Psoas muscle (tissue), 8 donors: ENCODE measurements around the gene PAXX. TPM values are rescaled to one million over a fixed set of nuclear protein-coding genes. Genes with fewer than 3 reads are reported as not detected.
"Not testable (repeated sequence)": the region's sequence is repeated elsewhere in the genome, so short reads cannot be mapped to it uniquely, and the experiment has no call there.

Source experiments
- ATAC-seq, 4 donors: fragments of 200-7000 bp; cut with Tn5 transposase; one replicate each; pipeline ENCODE4 v1.9.1; 2020; ENCODE audit warnings: moderate library complexity in 3 of 4, mild to moderate bottlenecking in 2 of 4
- DNase-seq, 2 donors: peaks; one replicate each; pipeline ENCODE4 v3.0.0-alpha.2; 2020
- H3K27ac ChIP-seq: fragments of 200-600 bp; one replicate; pipeline ENCODE4 v1.8.0; 2022
- H3K27me3 ChIP-seq, 3 donors: fragments of 200-600 bp in 1 of 3; one replicate each; pipeline versions ENCODE4 v1.6.1 to v1.8.0; 2013 to 2022; ENCODE audit warnings: low read length in 2 of 3, mild to moderate bottlenecking in 2 of 3, moderate library complexity in 1 of 3; ENCODE audit not compliant: insufficient read depth in 3 of 3
- H3K36me3 ChIP-seq, 2 donors: fragments of 200-600 bp in 1 of 2; one replicate each; pipeline versions ENCODE4 v1.6.1 to v1.8.0; 2013 to 2022; ENCODE audit warnings: low read depth in 1 of 2, mild to moderate bottlenecking in 1 of 2, moderate library complexity in 1 of 2; ENCODE audit not compliant: insufficient read depth in 1 of 2
- H3K4me1 ChIP-seq: fragments of 200-600 bp; one replicate; pipeline ENCODE4 v1.8.0; 2022
- H3K4me3 ChIP-seq: fragments of 200-600 bp; one replicate; pipeline ENCODE4 v1.8.0; 2022; ENCODE audit warnings: mild to moderate bottlenecking
- H3K9me3 ChIP-seq: fragments of 200-600 bp; one replicate; pipeline ENCODE4 v1.8.0; 2022
- CTCF ChIP-seq: fragments of 200-600 bp; IDR thresholded peaks from one replicate; pipeline ENCODE4 v1.8.0; 2022; ENCODE audit warnings: antibody characterized with exemption
- WGBS, 3 donors: extraction: QIAGEN DNeasy Blood & Tissue Kit; methylation state at CpG; one replicate each; pipeline versions ENCODE4 v1.1.6 to v1.1.7; 2013; 5-methylcytosine and 5-hydroxymethylcytosine counted together
- intact Hi-C, 2 donors: fragments of 100-400 bp; cut with DNase I; formaldehyde crosslinking; loops; one replicate each; pipeline versions ENCODE4 v1.11.0 to v1.14.2; 2022
- polyA plus RNA-seq, 3 donors: library from polyadenylated mRNA; stranded (reverse); fragments of 200-250 nt; gene quantifications; one replicate each; pipeline ENCODE4 v1.2.3, GENCODE V29; 2013
- total RNA-seq, 4 donors: library from RNA; stranded (reverse); fragmentation: NEBNext Ultra II Directional in 2 of 4; extraction: Animal tissue kit (Norgen Biotek cat#: 25700) in 2 of 4; gene quantifications; one replicate each; pipeline versions ENCODE4 v1.2.1 to v1.2.4, GENCODE V29; 2021 to 2023
- donor health status: healthy with polysubstance abuse.
- donor health status: DM: no; HTN: no; CAD: no; lungs with moderate emphysema.
- donor health status: Bipolar disorder and iron deficiency.
- donor health status: healthy.
- donor health status: DM: yes; HTN: yes; CAD: no.
- donor health status: DM: no; HTN: no; CAD: no.
- donor health status: DM: no; HTN: no; CAD: no.
- donor health status: DM: yes; HTN: yes; CAD: no.

PAXX gene
- total and polyA plus RNA-seq, 7 donors = 9.4 to 39.2 (median 15.6) TPM

GRCh38 chr9:137004285-137004684 is 12.1 kb downstream of the PAXX start:
- H3K4me1 ChIP-seq, DNase-seq, H3K4me3 ChIP-seq, H3K9me3 ChIP-seq, H3K27me3 ChIP-seq, intact Hi-C loops, ATAC-seq, H3K36me3 ChIP-seq, H3K27ac ChIP-seq: not testable (repeated sequence)
- WGBS, 3 donors = 36 to 42% (median 38%) methylated on average over 17 of the region's 17 CpGs
- peak; percentile 42 for TF ChIP-seq CTCF

- H3K4me3 ChIP-seq = no peak overlapping the region
- no peak for ATAC-seq
- H3K27ac ChIP-seq = no peak overlapping the region
- TF ChIP-seq CTCF = no peak
- WGBS, 3 donors = 58 to 70% (median 64%) methylated on average over 24 of the region's 24 CpGs
- H3K36me3 ChIP-seq = peaks cover 0 to 13% of the 10 kb centered on the region in 2 donors
- no peaks in the 10 kb centered on the region for H3K4me1 ChIP-seq
- intact Hi-C loops = no loop called here
- H3K27me3 ChIP-seq = no peaks in the 10 kb centered on the region
- DNase-seq = no peak
- H3K9me3 ChIP-seq = no peaks in the 10 kb centered on the region
Measured at GRCh38 chr9:137006116-137007003, 14.1 kb downstream of the PAXX start.

- intact Hi-C loops = no loop called here
- no peak overlapping the region for H3K27ac ChIP-seq
- H3K36me3 ChIP-seq = peaks cover 0 to 22% of the 10 kb centered on the region in 2 donors
- ATAC-seq (no peak), DNase-seq (no peak)
- no peaks in the 10 kb centered on the region for H3K9me3 ChIP-seq
- TF ChIP-seq CTCF = no peak
- 62 to 73% (median 63%) methylated on average over 29 to 30 of the region's 30 CpGs for WGBS, 3 donors
- H3K4me3 ChIP-seq = no peak overlapping the region
- H3K4me1 ChIP-seq = no peaks in the 10 kb centered on the region
- no peaks in the 10 kb centered on the region for H3K27me3 ChIP-seq
Measured at GRCh38 chr9:137007108-137007815, 15.0 kb downstream of the PAXX start.

- ATAC-seq (no peak), DNase-seq (no peak)
- Histone ChIP-seq H3K4me3 (no peak overlapping the region), H3K9me3 (no peaks in the 10 kb centered on the region), H3K36me3 (peaks cover 0 to 28% of the 10 kb centered on the region in 2 donors), H3K4me1 (no peaks in the 10 kb centered on the region), H3K27ac (no peak overlapping the region), H3K27me3 (no peaks in the 10 kb centered on the region)
- 71 to 82% (median 75%) methylated on average over 12 to 13 of the region's 13 CpGs for WGBS, 3 donors
- intact Hi-C loops = no loop called here
- no peak for TF ChIP-seq CTCF
Measured at GRCh38 chr9:137007816-137008270, 15.6 kb downstream of the PAXX start.
